HCT116 (cell line): Measurements from ENCODE around the gene ASGR1. TPM values are rescaled to one million over a fixed set of nuclear protein-coding genes. Genes with fewer than 3 reads are reported as not detected.

Source experiments
- ATAC-seq: fragments of 200-7000 bp; cut with Tn5 transposase; 2 replicates; pipeline ENCODE4 v1.9.1; 2020; ENCODE audit warnings: mild to moderate bottlenecking, moderate library complexity
- BruUV-seq: library from RNA; stranded (reverse); fragments of 400-500 nt; replicated peaks from 2 replicates; lab custom pipeline; 2021; lab: Mats Ljungman, UMichigan
- CTCF ChIA-PET: fragments of 300-600 bp; sonication (Branson Sonifier 250); formaldehyde crosslinking; loops from one replicate; lab custom pipeline; 2021; ENCODE audit warnings: antibody characterized with exemption; lab: Charles Lee
- POLR2A ChIA-PET: fragments of 300-600, 350-600 bp; sonication (Branson Sonifier 250); formaldehyde crosslinking; loops from one replicate; lab custom pipeline; 2021; ENCODE audit warnings: antibody characterized with exemption; lab: Charles Lee
- RAD21 ChIA-PET, 2 experiments: fragments of 300-600 bp; sonication (Branson Sonifier 250); formaldehyde crosslinking; loops; one replicate each; lab custom pipeline; 2023; ENCODE audit warnings: low total read pairs in 2 of 2; ENCODE audit not compliant: uncharacterized antibody in 2 of 2, unreplicated experiment in 2 of 2, low non-redundant PET in 1 of 2; lab: Charles Lee
- DNase-seq: peaks from one replicate; pipeline ENCODE4 v3.0.0-alpha.2; 2010; ENCODE audit warnings: low read depth, low spot score
- H2AFZ ChIP-seq: fragments of 200-600 bp; shearing (Covaris generic), sonication (generic); 2 replicates; pipeline ENCODE4 v1.6.1; 2017; ENCODE audit warnings: low read depth, mixed run types, mixed read lengths, antibody characterized with exemption, low read length; ENCODE audit not compliant: poor library complexity, severe bottlenecking
- H3K27ac ChIP-seq: 2 replicates; pipeline ENCODE4 v1.5.1; 2012; ENCODE audit warnings: low read depth, low read length
- H3K27me3 ChIP-seq: fragments of 200-600 bp; sonication (generic); 2 replicates; pipeline ENCODE4 v1.6.1; 2016; ENCODE audit warnings: mixed run types, low read length, mixed read lengths; ENCODE audit not compliant: insufficient read depth
- H3K36me3 ChIP-seq, 2 experiments: fragments of 200-500 bp in 1 of 2; fragments of 200-600 bp in 1 of 2; sonication (Bioruptor generic) in 1 of 2; sonication (generic) in 1 of 2; 2 replicates each; pipeline versions ENCODE4 v1.5.1 to v1.6.1; 2014 to 2016; ENCODE audit warnings: low read length in 2 of 2, inconsistent platforms in 1 of 2, mixed read lengths in 1 of 2, mixed run types in 1 of 2; ENCODE audit not compliant: insufficient read depth in 2 of 2, control insufficient read depth in 1 of 2
- H3K4me1 ChIP-seq, 2 experiments: fragments of 200-600 bp in 1 of 2; sonication (generic) in 1 of 2; 2 replicates each; pipeline versions ENCODE4 v1.5.1 to v1.6.1; 2012 to 2017; ENCODE audit warnings: low read length in 2 of 2, inconsistent platforms in 1 of 2, mild to moderate bottlenecking in 1 of 2, mixed read lengths in 1 of 2, mixed run types in 1 of 2, moderate library complexity in 1 of 2; ENCODE audit not compliant: insufficient read depth in 2 of 2, control insufficient read depth in 1 of 2
- H3K4me2 ChIP-seq: fragments of 200-600 bp; sonication (generic); 2 replicates; pipeline ENCODE4 v1.6.1; 2017; ENCODE audit warnings: mixed run types, low read length, mixed read lengths
- H3K4me3 ChIP-seq, 2 experiments: fragments of 200-600 bp in 1 of 2; sonication (generic) in 1 of 2; replicated peaks in 1 of 2; 2 replicates each; pipeline ENCODE4 v1.5.1; 2011 to 2016; ENCODE audit warnings: low read length in 2 of 2, control low read depth in 1 of 2, low read depth in 1 of 2, mild to moderate bottlenecking in 1 of 2, mixed read lengths in 1 of 2, mixed run types in 1 of 2
- H3K79me2 ChIP-seq: fragments of 200-600 bp; sonication (generic); 2 replicates; pipeline ENCODE4 v1.6.1; 2017; ENCODE audit warnings: mild to moderate bottlenecking, mixed run types, low read length, moderate library complexity, mixed read lengths; ENCODE audit not compliant: insufficient read depth
- H3K9ac ChIP-seq: fragments of 200-600 bp; sonication (generic); 2 replicates; pipeline ENCODE4 v1.6.1; 2016; ENCODE audit warnings: low read length, mixed read lengths
- H3K9me2 ChIP-seq: fragments of 200-600 bp; sonication (generic), shearing (Covaris generic); 2 replicates; pipeline ENCODE4 v1.6.1; 2017; ENCODE audit warnings: mixed run types, mild to moderate bottlenecking, moderate library complexity; ENCODE audit not compliant: insufficient read depth
- H3K9me3 ChIP-seq, 2 experiments: fragments of 200-500 bp in 1 of 2; fragments of 200-600 bp in 1 of 2; sonication (Bioruptor generic) in 1 of 2; sonication (generic) in 1 of 2; 2 replicates each; pipeline ENCODE4 v1.6.1; 2014 to 2017; ENCODE audit warnings: low read length in 2 of 2, mixed read lengths in 2 of 2, inconsistent platforms in 1 of 2, low read depth in 1 of 2, mild to moderate bottlenecking in 1 of 2, mixed run types in 1 of 2, moderate library complexity in 1 of 2; ENCODE audit not compliant: control insufficient read depth in 1 of 2, insufficient read depth in 1 of 2
- H4K20me1 ChIP-seq: fragments of 200-600 bp; sonication (generic), shearing (Covaris generic); 2 replicates; pipeline ENCODE4 v1.6.1; 2017; ENCODE audit warnings: mixed run types, mild to moderate bottlenecking, moderate library complexity; ENCODE audit not compliant: insufficient read depth
- CEBPB ChIP-seq: IDR thresholded peaks from 2 replicates; pipeline ENCODE4 v1.6.1; 2012; ENCODE audit warnings: low read depth
- EGR1 ChIP-seq: IDR thresholded peaks from 2 replicates; pipeline ENCODE4 v1.6.1; 2012; ENCODE audit warnings: low read depth
- EZH2phosphoT487 ChIP-seq: fragments of 200-600 bp; IDR thresholded peaks from 2 replicates; pipeline ENCODE4 v1.6.1; 2018; ENCODE audit warnings: antibody characterized with exemption, borderline replicate concordance
- RAD21 ChIP-seq: IDR thresholded peaks from 2 replicates; pipeline ENCODE4 v1.6.1; 2012; ENCODE audit warnings: low read depth, mild to moderate bottlenecking
- TCF7L2 ChIP-seq: IDR thresholded peaks from 2 replicates; pipeline ENCODE4 v1.7.0; 2011; ENCODE audit warnings: borderline replicate concordance, inconsistent platforms; ENCODE audit not compliant: insufficient read depth, insufficient read length; ENCODE audit errors: extremely low read depth
- ZFX ChIP-seq: fragments of 450-650 bp; IDR thresholded peaks from 2 replicates; pipeline ENCODE4 v1.6.1; 2017
- ZNF274 ChIP-seq: fragments of 200-500 bp; sonication (Bioruptor generic); IDR thresholded peaks from 2 replicates; pipeline ENCODE4 v1.6.1; 2014; ENCODE audit warnings: mild to moderate bottlenecking, low read depth, low read length, inconsistent platforms
- intact Hi-C: fragments of 100-400 bp; cut with micrococcal nuclease; formaldehyde crosslinking; loops from 2 replicates; pipeline ENCODE4 v1.10.0; 2022
- total RNA-seq: library from RNA; stranded (reverse); gene quantifications from one replicate; pipeline ENCODE4 v1.2.1, GENCODE V29; 2021; ENCODE audit not compliant: unreplicated experiment
- TF ChIP-seq, protein P1 (sequence below), 3 experiments: fragments of 200-600 bp in 1 of 3; sonication (generic) in 1 of 3; IDR thresholded peaks in 2 of 3; conservative IDR thresholded peaks in 1 of 3; 2 replicates each; pipeline ENCODE4 v1.5.1; 2012 to 2017; ENCODE audit warnings: low read depth in 2 of 3, low read length in 2 of 3, antibody characterized with exemption in 1 of 3, borderline replicate concordance in 1 of 3, control low read depth in 1 of 3, mild to moderate bottlenecking in 1 of 3, mixed read lengths in 1 of 3, mixed run types in 1 of 3, moderate library complexity in 1 of 3; ENCODE audit not compliant: insufficient read depth in 1 of 3

The ASGR1 gene
- total RNA-seq, 1 experiment from 2014 or later = 1.2 TPM

DNA sequence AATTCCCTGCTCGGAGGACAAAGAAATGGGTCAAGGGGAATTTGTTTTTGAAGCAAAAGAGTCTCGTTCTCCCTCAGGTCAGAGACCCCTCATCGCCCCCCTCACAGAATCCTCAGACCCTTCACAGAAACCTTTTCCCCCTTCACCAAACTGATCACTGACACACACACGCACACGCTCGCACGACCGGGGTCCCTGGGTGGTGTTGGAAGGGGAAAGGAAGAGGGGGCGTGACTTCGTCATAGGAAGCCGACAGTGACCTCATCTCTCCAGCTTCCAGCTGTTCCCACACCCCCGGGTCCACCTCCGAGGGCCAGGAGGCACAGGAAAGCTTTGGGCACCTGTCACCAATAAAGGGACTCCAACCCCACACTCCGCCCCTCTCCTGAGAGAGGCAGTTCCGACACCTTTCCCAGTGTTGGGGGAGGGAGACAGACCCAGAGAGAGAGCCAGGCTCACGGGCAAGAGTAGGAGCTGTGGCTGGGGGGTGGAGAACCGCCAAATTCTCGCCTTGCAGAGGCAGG, 1.2 kb downstream of the ASGR1 start:
- Histone ChIP-seq H3K4me2 (peak overlapping the region; percentile 86), H3K79me2 (no peaks in the 10 kb centered on the region), H3K27ac (no peak overlapping the region; the same call in 1 of the 2 replicates), H3K4me3 (peak overlapping the region; percentile 43 to 58), H3K9me3 (peaks cover 0 to 7% of the 10 kb centered on the region in 2 experiments; a peak in 1 of 4 replicates), H2AFZ (peak overlapping the region; percentile 85), H3K36me3 (no peaks in the 10 kb centered on the region), H3K9me2 (no peaks in the 10 kb centered on the region), H3K9ac (peak overlapping the region; percentile 59), H3K27me3 (no peaks in the 10 kb centered on the region), H3K4me1 (peaks cover 7 to 15% of the 10 kb centered on the region in 2 experiments)
- ChIA-PET POLR2A (no interaction called here), RAD21 (interaction anchor here (0.6 to 1.9 kb wide), 4 partner anchors 60 to 132 kb away, joined by 3 to 11 read pairs (median 4); no protein-coding TSS in a partner anchor), CTCF (interaction anchor here (0.9 to 3.2 kb wide), 13 partner anchors 8 to 157 kb away, joined by 3 to 27 read pairs (median 4); partner anchors contain the start of gene SLC16A13)
- DNase-seq (no peak), ATAC-seq (peak; percentile 58)
- intact Hi-C loops = loop anchor here (1.0 kb wide), 1 partner anchor 126 kb away; no protein-coding TSS in a partner anchor
- BruUV-seq = no TSS peak
- TF ChIP-seq TCF7L2 (peak; percentile 17), ZFX (no peak), CEBPB (no peak), EZH2phosphoT487 (no peak), EGR1 (peak; percentile 64)
- TF ChIP-seq, all 23 proteins: peak for 2
- no peaks in the 10 kb centered on the region for H4K20me1 ChIP-seq

DNA sequence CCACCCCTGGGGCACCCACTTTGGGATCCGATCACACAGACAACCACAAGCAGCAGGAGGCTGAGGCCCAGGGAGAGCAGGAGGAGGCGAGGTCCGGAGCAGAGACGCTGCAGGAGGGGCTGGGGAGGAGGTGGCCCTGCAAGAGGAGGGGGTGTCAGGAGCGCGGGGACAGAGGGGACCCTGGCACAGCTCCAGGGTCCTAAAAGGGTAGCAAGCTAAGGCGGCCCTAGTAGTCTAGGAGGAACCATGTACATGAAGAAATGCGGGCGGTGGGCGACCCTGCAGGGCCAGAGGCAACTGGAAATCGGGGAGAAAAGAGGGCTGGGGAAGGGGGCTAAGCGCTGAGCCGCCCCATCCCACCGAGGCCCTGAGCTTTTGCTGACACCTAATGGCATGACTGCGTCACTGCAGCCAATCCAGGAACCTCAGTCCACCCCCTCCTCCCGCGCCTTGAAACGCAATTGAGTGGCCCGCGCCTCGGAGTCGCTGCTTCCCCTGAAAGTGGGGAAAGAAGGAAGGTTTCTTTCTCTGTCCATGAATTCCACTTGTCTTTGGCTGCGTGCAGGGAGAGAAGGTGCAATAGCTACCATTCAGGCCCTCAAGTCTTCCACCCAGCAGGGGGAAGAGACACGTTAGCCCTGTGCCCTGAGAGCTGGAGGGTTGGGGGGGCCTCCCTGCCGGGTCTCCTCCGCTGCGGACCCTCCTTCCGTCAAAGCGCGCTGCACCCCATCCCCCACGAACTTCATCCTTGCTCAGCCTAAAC, 1.8 kb downstream of the ASGR1 start:
- Histone ChIP-seq H3K79me2 (no peaks in the 10 kb centered on the region), H4K20me1 (no peaks in the 10 kb centered on the region), H3K9me3 (peaks cover 0 to 7% of the 10 kb centered on the region in 2 experiments; a peak in 1 of 4 replicates), H2AFZ (peak overlapping the region; percentile 85), H3K27ac (no peak overlapping the region; the same call in 1 of the 2 replicates), H3K4me1 (peaks cover 7 to 15% of the 10 kb centered on the region in 2 experiments), H3K4me3 (peak overlapping the region; percentile 43 to 58), H3K9me2 (no peaks in the 10 kb centered on the region), H3K36me3 (no peaks in the 10 kb centered on the region), H3K4me2 (peak overlapping the region; percentile 86), H3K9ac (peak overlapping the region; percentile 59), H3K27me3 (no peaks in the 10 kb centered on the region)
- ChIA-PET POLR2A (interaction anchor here (0.7 kb wide), 1 partner anchor 68 kb away, joined by 4 read pairs; no protein-coding TSS in a partner anchor), RAD21 (interaction anchor here (0.6 to 1.9 kb wide), 6 partner anchors 61 to 132 kb away, joined by 3 to 11 read pairs (median 4); no protein-coding TSS in a partner anchor), CTCF (interaction anchor here (0.5 to 3.2 kb wide), 16 partner anchors 9 to 156 kb away, joined by 3 to 27 read pairs (median 4); partner anchors contain the start of gene SLC16A13)
- TF ChIP-seq, protein P1, sequence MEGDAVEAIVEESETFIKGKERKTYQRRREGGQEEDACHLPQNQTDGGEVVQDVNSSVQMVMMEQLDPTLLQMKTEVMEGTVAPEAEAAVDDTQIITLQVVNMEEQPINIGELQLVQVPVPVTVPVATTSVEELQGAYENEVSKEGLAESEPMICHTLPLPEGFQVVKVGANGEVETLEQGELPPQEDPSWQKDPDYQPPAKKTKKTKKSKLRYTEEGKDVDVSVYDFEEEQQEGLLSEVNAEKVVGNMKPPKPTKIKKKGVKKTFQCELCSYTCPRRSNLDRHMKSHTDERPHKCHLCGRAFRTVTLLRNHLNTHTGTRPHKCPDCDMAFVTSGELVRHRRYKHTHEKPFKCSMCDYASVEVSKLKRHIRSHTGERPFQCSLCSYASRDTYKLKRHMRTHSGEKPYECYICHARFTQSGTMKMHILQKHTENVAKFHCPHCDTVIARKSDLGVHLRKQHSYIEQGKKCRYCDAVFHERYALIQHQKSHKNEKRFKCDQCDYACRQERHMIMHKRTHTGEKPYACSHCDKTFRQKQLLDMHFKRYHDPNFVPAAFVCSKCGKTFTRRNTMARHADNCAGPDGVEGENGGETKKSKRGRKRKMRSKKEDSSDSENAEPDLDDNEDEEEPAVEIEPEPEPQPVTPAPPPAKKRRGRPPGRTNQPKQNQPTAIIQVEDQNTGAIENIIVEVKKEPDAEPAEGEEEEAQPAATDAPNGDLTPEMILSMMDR (IDR thresholded peaks at IDR 0.05 in 2 of 3, conservative IDR thresholded peaks at IDR 0.05 in 1 of 3; ENCODE audit: borderline replicate concordance in 1 of 3, insufficient read depth in 1 of 3, low read depth in 2 of 3, low read length in 2 of 3) = peak; percentile 55 to 91 (median 91); a peak in 5 of 6 replicates
- TF ChIP-seq RAD21 = peak; percentile 84
- no peak for TF ChIP-seq ZNF274
- intact Hi-C loops = loop anchor here (1.0 kb wide), 1 partner anchor 125 kb away; no protein-coding TSS in a partner anchor
- DNase-seq = no peak
- peak; percentile 93 for ATAC-seq
- no TSS peak for BruUV-seq
